ENCODE data around the gene FN3KRP. TPM values are rescaled to one million over a fixed set of nuclear protein-coding genes. Genes with fewer than 3 reads are reported as not detected.

Gene FN3KRP
- total and polyA plus RNA-seq, 2 of the 13 experiments (the other 11 are each of a cell fraction or from before 2014, with no cell fraction given) = 22.4 to 28.2 TPM

DNA sequence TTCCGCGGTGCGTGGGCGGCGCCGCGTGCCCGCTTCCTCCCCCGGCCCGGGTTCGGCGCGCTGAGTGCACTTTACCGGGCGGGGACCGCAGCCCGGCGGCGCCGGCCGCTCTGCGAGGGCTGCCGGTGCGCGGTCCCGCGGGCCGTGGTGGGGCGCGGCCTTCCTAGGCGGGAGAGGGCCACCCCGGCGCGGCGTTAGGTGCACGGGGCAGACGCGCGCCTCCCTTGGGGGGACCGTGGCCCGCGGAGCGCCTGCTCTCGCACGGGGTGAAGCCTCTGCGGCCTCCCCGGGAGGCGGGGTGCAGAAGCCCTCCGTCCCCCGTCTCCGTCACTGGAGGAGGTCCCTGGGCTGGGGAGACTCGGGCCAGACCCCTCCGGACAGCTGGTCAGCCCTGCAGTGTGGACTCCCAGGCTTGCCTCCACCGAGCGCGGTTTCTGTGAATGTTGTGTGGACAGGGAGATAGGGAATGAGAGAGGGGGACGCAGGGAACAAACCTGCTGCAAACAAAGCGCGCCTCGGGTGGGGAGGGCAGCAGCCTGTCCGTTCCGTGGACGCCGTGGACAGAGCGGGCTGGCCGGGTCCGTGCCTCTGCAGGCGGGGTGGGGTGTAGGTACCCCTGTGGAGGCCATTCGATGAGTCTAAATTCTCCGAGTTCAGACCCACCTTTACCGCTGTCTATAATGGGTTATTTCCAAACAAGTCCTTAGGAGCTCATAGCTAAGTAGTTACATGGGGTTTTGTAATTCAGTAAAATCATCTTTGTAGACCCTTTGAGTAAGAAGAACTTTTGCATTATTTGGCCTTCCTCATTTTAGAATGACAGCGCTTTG is 36.1 kb downstream of the FN3KRP start (continued):
- TF ChIP-seq, protein P1, sequence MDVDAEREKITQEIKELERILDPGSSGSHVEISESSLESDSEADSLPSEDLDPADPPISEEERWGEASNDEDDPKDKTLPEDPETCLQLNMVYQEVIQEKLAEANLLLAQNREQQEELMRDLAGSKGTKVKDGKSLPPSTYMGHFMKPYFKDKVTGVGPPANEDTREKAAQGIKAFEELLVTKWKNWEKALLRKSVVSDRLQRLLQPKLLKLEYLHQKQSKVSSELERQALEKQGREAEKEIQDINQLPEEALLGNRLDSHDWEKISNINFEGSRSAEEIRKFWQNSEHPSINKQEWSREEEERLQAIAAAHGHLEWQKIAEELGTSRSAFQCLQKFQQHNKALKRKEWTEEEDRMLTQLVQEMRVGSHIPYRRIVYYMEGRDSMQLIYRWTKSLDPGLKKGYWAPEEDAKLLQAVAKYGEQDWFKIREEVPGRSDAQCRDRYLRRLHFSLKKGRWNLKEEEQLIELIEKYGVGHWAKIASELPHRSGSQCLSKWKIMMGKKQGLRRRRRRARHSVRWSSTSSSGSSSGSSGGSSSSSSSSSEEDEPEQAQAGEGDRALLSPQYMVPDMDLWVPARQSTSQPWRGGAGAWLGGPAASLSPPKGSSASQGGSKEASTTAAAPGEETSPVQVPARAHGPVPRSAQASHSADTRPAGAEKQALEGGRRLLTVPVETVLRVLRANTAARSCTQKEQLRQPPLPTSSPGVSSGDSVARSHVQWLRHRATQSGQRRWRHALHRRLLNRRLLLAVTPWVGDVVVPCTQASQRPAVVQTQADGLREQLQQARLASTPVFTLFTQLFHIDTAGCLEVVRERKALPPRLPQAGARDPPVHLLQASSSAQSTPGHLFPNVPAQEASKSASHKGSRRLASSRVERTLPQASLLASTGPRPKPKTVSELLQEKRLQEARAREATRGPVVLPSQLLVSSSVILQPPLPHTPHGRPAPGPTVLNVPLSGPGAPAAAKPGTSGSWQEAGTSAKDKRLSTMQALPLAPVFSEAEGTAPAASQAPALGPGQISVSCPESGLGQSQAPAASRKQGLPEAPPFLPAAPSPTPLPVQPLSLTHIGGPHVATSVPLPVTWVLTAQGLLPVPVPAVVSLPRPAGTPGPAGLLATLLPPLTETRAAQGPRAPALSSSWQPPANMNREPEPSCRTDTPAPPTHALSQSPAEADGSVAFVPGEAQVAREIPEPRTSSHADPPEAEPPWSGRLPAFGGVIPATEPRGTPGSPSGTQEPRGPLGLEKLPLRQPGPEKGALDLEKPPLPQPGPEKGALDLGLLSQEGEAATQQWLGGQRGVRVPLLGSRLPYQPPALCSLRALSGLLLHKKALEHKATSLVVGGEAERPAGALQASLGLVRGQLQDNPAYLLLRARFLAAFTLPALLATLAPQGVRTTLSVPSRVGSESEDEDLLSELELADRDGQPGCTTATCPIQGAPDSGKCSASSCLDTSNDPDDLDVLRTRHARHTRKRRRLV (CRISPR knock-in tag; IDR thresholded peaks at IDR 0.05) = no peak
- TF ChIP-seq, protein P2, sequence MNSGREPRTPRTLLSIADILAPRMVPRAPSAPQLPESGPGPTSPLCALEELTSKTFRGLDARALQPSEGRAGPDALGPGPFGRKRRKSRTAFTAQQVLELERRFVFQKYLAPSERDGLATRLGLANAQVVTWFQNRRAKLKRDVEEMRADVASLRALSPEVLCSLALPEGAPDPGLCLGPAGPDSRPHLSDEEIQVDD (CRISPR knock-in tag; IDR thresholded peaks at IDR 0.05; ENCODE audit: borderline replicate concordance) = peak; percentile 36; the same call in 1 of the 2 replicates
- TF ChIP-seq AGO2 (optimal IDR thresholded peaks at IDR 0.05; ENCODE audit: low read depth, low read length) (no peak), BRD4 (CRISPR knock-in tag; IDR thresholded peaks at IDR 0.05) (peak; percentile 56; the same call in 1 of the 2 replicates), ZNF446 (CRISPR knock-in tag; IDR thresholded peaks at IDR 0.05) (no peak), SRSF4 (IDR thresholded peaks at IDR 0.05; ENCODE audit: low read depth, low read length, poor library complexity, severe bottlenecking) (no peak), ZFP1 (CRISPR knock-in tag; IDR thresholded peaks at IDR 0.05) (no peak), ZNF792 (CRISPR knock-in tag; IDR thresholded peaks at IDR 0.05) (no peak; the same call in 1 of the 2 replicates), ZNF616 (CRISPR knock-in tag; IDR thresholded peaks at IDR 0.05; ENCODE audit: low read depth) (0 out of 2 replicates have a peak, but pooled peaks have one; percentile 68), PHF8 (CRISPR knock-in tag; IDR thresholded peaks at IDR 0.05) (no peak), ZNF224 (CRISPR knock-in tag; IDR thresholded peaks at IDR 0.05) (no peak), MEF2D (CRISPR knock-in tag; IDR thresholded peaks at IDR 0.05) (no peak), ZKSCAN1 (IDR thresholded peaks at IDR 0.05; ENCODE audit: low read length) (no peak), ZNF776 (CRISPR knock-in tag; IDR thresholded peaks at IDR 0.05) (no peak; the same call in 1 of the 2 replicates), YEATS2 (CRISPR knock-in tag; IDR thresholded peaks at IDR 0.05; ENCODE audit: borderline replicate concordance) (no peak), TARDBP (CRISPR knock-in tag; IDR thresholded peaks at IDR 0.05) (no peak), ISX (CRISPR knock-in tag; conservative IDR thresholded peaks at IDR 0.05) (no peak), SNAI1 (CRISPR knock-in tag; IDR thresholded peaks at IDR 0.05; ENCODE audit: borderline replicate concordance) (no peak), ZFP36L1 (CRISPR knock-in tag; IDR thresholded peaks at IDR 0.05) (0 out of 2 replicates have a peak, but pooled peaks have one; percentile 29)
- TF ChIP-seq, protein P3, sequence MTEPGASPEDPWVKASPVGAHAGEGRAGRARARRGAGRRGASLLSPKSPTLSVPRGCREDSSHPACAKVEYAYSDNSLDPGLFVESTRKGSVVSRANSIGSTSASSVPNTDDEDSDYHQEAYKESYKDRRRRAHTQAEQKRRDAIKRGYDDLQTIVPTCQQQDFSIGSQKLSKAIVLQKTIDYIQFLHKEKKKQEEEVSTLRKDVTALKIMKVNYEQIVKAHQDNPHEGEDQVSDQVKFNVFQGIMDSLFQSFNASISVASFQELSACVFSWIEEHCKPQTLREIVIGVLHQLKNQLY (CRISPR knock-in tag; IDR thresholded peaks at IDR 0.05) = no peak
- TF ChIP-seq, protein P4, sequence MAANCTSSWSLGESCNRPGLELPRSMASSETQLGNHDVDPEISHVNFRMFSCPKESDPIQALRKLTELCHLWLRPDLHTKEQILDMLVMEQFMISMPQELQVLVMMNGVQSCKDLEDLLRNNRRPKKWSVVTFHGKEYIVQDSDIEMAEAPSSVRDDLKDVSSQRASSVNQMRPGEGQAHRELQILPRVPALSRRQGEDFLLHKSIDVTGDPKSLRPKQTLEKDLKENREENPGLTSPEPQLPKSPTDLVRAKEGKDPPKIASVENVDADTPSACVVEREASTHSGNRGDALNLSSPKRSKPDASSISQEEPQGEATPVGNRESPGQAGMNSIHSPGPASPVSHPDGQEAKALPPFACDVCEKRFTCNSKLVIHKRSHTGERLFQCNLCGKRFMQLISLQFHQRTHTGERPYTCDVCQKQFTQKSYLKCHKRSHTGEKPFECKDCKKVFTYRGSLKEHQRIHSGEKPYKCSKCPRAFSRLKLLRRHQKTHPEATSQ (CRISPR knock-in tag; IDR thresholded peaks at IDR 0.05; ENCODE audit: borderline replicate concordance) = no peak
